GM12878 (cell line): Measurements from ENCODE around the gene ANKRD31.

Experiments
- DPF2 ChIP-seq: fragments of 450-650 bp; IDR thresholded peaks from 2 replicates; pipeline ENCODE4 v1.6.1; 2017; ENCODE audit warnings: mild to moderate bottlenecking
- HDGF ChIP-seq: fragments of 450-650 bp; IDR thresholded peaks from 2 replicates; pipeline ENCODE4 v1.6.1; 2016; ENCODE audit warnings: antibody characterized with exemption
- NFXL1 ChIP-seq: fragments of 450-650 bp; IDR thresholded peaks from 2 replicates; pipeline ENCODE4 v1.6.1; 2017; ENCODE audit warnings: antibody characterized with exemption, mild to moderate bottlenecking, borderline replicate concordance
- SIN3A ChIP-seq: IDR thresholded peaks from 2 replicates; pipeline ENCODE4 v1.6.1; 2012; ENCODE audit warnings: low read depth, low read length, improper control_type of control experiment
- SP1 ChIP-seq: IDR thresholded peaks from one replicate; pipeline ENCODE4 v1.6.1; 2011; ENCODE audit warnings: low read depth, low read length
- TBL1XR1 ChIP-seq: IDR thresholded peaks from 2 replicates; pipeline ENCODE4 v1.6.1; 2012; ENCODE audit warnings: low read depth, low read length, improper control_type of control experiment
- TCF12 ChIP-seq: IDR thresholded peaks from 2 replicates; pipeline ENCODE4 v1.6.1; 2011; ENCODE audit warnings: low read depth, mild to moderate bottlenecking, low read length
- YBX1 ChIP-seq: fragments of 450-650 bp; IDR thresholded peaks from 2 replicates; pipeline ENCODE4 v1.6.1; 2016; ENCODE audit warnings: antibody characterized with exemption
- TF ChIP-seq, protein P1 (sequence below): IDR thresholded peaks from 2 replicates; pipeline ENCODE4 v1.6.1; 2012; ENCODE audit warnings: low read depth, low read length, improper control_type of control experiment
- TF ChIP-seq, protein P2 (sequence below), 3 experiments: IDR thresholded peaks in 2 of 3; conservative IDR thresholded peaks in 1 of 3; 2 replicates each; pipeline ENCODE4 v1.5.1; 2011; ENCODE audit warnings: low read depth in 3 of 3, low read length in 3 of 3, mild to moderate bottlenecking in 3 of 3, control low read depth in 2 of 3, moderate library complexity in 2 of 3, inconsistent platforms in 1 of 3, mixed read lengths in 1 of 3; ENCODE audit not compliant: control insufficient read depth in 2 of 3, insufficient read depth in 1 of 3; ENCODE audit errors: extremely low read depth in 1 of 3
- TF ChIP-seq, protein P3 (sequence below): IDR thresholded peaks from 2 replicates; pipeline ENCODE4 v1.6.1; 2011; ENCODE audit warnings: borderline replicate concordance, low read depth, mild to moderate bottlenecking, moderate library complexity, low read length; ENCODE audit not compliant: insufficient read depth, poor library complexity, severe bottlenecking
- TF ChIP-seq, protein P4 (sequence below): IDR thresholded peaks from 2 replicates; pipeline ENCODE4 v1.6.1; 2012; ENCODE audit warnings: low read depth, low read length, improper control_type of control experiment

DNA sequence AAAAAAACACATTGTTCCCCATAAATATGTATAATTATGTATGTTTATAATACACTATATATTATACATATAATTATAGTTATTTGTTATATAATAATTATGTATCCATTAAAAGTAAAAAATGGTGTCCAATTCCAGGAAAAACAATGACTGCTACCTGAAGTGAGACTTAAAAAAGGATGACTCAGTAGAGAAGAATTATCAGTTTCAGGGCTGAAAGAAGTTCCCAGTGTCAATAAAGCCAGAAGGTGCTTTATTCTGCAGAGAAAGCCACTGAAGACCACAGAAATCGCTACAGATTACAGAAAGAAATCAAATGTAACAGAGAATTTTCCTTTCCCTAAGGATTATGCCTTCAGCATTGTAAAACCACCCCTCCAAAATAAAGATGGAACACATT is 50.9 kb downstream of the ANKRD31 start:
- TF ChIP-seq, protein P1, sequence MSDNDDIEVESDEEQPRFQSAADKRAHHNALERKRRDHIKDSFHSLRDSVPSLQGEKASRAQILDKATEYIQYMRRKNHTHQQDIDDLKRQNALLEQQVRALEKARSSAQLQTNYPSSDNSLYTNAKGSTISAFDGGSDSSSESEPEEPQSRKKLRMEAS = no peak
- TF ChIP-seq, protein P2, sequence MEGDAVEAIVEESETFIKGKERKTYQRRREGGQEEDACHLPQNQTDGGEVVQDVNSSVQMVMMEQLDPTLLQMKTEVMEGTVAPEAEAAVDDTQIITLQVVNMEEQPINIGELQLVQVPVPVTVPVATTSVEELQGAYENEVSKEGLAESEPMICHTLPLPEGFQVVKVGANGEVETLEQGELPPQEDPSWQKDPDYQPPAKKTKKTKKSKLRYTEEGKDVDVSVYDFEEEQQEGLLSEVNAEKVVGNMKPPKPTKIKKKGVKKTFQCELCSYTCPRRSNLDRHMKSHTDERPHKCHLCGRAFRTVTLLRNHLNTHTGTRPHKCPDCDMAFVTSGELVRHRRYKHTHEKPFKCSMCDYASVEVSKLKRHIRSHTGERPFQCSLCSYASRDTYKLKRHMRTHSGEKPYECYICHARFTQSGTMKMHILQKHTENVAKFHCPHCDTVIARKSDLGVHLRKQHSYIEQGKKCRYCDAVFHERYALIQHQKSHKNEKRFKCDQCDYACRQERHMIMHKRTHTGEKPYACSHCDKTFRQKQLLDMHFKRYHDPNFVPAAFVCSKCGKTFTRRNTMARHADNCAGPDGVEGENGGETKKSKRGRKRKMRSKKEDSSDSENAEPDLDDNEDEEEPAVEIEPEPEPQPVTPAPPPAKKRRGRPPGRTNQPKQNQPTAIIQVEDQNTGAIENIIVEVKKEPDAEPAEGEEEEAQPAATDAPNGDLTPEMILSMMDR (IDR thresholded peaks at IDR 0.05 in 2 of 3, conservative IDR thresholded peaks at IDR 0.05 in 1 of 3; ENCODE audit: control insufficient read depth in 2 of 3, extremely low read depth in 1 of 3, insufficient read depth in 1 of 3, low read depth in 3 of 3, low read length in 3 of 3) = no peak
- TF ChIP-seq SP1 (no peak), TBL1XR1 (no peak), HDGF (no peak), NFXL1 (no peak), DPF2 (no peak), YBX1 (no peak), TCF12 (no peak), SIN3A (no peak)
- TF ChIP-seq, protein P3, sequence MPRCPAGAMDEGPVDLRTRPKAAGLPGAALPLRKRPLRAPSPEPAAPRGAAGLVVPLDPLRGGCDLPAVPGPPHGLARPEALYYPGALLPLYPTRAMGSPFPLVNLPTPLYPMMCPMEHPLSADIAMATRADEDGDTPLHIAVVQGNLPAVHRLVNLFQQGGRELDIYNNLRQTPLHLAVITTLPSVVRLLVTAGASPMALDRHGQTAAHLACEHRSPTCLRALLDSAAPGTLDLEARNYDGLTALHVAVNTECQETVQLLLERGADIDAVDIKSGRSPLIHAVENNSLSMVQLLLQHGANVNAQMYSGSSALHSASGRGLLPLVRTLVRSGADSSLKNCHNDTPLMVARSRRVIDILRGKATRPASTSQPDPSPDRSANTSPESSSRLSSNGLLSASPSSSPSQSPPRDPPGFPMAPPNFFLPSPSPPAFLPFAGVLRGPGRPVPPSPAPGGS = no peak
- TF ChIP-seq, protein P4, sequence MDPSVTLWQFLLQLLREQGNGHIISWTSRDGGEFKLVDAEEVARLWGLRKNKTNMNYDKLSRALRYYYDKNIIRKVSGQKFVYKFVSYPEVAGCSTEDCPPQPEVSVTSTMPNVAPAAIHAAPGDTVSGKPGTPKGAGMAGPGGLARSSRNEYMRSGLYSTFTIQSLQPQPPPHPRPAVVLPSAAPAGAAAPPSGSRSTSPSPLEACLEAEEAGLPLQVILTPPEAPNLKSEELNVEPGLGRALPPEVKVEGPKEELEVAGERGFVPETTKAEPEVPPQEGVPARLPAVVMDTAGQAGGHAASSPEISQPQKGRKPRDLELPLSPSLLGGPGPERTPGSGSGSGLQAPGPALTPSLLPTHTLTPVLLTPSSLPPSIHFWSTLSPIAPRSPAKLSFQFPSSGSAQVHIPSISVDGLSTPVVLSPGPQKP = no peak
